Cerebellar cortex (tissue), 1 donor: Measurements from ENCODE around the gene TBC1D14.
"Not testable (repeated sequence)": the region's sequence is repeated elsewhere in the genome, so short reads cannot be mapped to it uniquely, and the experiment has no call there.

Experiments used
- DNase-seq: peaks from one replicate; pipeline ENCODE4 v3.0.0-alpha.2; 2015; ENCODE audit warnings: low spot score

The TBC1D14 gene

DNA sequence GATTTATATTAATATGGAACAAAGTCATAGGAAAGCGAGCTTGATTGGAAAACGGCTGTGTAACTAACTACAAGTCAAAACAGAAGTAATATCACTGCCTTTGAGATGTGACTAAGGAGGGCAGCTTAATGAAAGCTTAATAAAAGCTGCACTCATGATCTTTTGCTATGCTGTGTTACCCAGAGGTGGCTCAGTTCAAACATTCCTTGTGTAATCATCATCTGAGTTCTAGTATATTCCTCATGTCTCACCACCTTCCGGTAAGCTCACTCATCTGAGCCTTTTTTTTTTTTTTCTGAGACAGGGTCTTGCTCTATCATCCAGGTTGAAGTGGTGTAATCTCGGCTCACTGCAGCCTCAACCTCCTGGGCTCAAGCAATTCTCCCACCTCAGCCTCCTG, 153.2 kb downstream of the TBC1D14 start:
- no peak for DNase-seq

DNA sequence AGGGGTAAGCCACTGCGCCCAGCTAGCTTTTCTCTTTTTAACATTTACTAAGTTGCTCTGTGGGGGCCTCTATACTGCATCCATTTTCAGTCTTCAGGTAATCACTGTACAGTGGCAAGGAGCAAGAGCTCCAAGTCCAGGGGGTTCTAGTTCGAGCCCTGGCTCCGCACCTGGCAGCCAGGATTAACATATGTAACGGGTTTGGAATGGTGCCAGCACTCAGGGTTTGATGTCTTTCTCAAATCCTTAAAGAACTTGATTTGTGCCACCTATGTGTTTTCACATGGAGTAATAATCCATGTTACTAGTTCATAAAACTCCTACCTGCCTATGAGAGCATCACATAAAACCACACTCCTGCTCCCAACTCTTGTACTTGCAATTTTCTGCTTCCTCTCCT, 153.7 kb downstream of the TBC1D14 start:
- DNase-seq: no peak

DNA sequence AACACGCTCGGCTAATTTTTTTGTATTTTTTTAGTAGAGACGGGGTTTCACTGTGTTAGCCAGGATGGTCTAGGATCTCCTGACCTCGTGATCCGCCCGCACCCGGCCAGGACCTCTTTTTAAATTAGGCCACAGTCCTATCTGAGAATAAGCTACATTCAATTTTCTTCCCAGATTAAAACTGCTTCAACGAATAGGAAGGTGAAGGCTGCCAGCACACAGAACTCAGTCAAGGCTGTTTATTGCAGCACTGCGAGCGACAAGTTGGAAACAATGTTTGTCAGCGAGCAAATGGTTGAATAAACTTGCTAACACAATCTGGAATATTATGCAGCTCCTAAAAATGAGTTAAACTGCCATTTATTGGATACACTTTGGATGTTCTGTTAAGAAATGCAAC, 156.4 kb downstream of the TBC1D14 start:
- DNase-seq: no peak

DNA sequence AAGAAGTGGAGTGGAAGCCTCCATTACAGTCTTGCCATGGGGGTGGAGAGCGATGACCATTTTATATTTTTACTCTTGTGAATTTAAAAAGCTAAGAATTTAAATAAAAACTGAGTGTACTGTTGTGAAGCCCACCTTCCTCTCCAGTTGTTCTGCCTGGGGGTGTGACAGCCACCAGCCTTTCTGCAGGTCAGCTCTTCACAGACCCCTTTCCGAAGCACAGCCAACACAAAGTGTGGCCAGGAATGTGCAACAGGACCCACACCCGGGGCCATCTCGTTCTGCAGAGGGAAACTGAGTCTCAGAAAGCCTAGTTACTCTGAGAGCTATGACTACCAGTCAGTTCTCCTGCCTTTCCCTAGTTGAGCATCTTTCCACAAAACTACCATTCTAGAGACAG, 156.9 kb downstream of the TBC1D14 start:
- no peak for DNase-seq

DNA sequence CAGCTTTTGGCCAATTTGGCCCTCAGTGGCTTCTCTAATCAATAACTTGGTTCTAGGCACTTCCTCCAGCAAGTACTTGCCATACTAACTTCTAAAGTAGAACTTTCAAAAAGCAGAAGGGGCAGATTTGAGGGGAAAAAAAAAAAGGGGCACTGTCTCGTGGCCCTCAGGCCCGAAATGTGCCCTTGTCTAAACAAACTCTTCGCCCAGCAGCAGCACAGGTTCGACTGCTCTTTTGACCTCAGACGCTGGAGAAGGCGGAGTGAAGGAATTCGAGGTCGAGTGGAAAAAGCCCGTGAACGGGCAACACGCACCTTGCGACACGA, 157.5 kb downstream of the TBC1D14 start:
- DNase-seq: no peak

DNA sequence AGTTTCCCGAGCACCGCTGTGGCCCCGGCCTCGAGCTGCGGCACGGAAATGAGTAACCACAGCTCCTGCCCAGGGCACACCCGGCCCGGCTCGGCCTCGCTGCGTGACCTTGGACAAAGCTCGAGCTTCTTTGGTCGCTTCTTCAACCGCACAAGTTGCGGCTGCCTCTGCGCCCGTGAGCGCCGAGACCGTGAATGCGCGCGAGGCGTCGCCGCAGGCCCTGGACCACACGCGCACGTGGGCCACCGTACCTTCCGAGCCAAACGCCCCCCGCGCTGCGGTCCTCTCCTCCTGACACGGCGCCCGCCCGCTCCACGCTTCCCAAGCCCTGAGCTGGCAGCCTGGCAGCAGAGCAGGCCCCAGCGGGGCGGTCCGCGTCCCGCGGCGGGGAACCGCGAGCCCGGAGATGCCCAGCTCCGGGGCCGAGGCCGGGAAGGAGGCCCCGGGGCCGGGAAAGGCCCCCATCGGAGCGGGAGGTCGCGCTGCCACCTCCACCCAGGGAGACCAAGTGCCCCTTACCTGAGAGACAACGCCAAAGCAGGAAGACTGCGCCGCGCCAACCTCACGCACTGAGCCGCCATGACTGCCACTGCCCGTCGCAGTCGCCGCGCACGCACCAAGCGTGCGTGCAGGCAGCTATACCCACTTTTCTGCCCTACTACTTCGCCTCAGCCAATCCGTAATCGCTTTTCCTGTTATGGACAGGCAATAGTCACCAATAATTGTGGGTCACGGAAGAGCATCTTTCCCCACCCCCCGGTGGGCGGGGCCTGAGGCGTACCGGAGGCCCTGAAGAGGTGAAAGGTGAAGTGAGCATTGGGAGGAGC, 158.0 kb downstream of the TBC1D14 start, which contains the start of gene GRPEL1:
TSS of gene GRPEL1 (minus strand) at position 613 of the 827 bp plus-strand sequence. CDS start at position 581, 32 bp downstream.
- DNase-seq: peak; percentile 100

DNA sequence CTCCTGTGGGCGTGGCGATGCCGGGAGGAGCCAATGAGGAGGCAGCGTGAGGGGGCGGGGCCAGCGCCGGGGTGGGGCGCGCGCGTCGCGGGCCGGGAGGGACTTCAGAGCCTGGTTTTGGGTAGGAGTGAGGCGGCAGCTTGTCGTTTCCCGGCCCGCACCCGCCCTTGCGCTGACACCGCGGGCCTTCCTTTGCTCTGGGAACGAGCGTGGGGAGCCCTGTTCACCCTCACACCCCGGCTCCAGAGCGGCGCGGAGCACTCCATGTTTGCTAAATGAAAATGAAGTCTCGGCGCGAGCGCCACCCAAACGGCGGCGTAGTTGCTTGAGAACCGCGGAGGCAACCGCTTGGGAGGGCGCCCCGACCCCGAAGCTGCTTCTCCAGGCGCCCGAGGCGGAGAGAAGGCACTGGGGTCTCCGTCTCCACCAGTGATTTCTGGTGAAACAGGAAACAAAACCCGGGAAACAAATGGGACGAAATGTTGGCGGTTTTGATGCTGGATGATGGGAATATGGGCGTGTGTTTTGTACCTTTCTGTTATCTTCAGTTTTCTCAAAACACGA, 158.7 kb downstream of the TBC1D14 start:
- no peak for DNase-seq

DNA sequence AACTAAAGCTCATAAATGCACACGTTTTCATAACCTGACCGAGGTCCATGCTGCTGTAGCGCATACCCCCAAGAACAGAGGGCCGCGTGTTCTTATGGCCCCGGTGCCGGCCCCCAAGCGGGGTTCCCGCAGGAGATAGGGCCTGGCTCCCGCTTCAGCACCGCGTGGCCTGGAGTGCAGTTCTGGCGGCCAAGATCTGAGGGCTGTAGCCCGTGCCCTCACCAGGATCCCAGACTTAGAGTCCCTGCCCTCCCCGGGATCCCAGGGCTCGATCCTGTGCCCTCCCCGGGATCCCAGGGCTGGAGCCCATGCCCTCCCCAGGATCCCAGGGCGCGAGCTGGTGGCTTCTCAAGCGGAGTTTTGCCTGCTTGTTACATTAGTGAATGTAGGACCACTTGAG, 159.3 kb downstream of the TBC1D14 start:
- DNase-seq: no peak

DNA sequence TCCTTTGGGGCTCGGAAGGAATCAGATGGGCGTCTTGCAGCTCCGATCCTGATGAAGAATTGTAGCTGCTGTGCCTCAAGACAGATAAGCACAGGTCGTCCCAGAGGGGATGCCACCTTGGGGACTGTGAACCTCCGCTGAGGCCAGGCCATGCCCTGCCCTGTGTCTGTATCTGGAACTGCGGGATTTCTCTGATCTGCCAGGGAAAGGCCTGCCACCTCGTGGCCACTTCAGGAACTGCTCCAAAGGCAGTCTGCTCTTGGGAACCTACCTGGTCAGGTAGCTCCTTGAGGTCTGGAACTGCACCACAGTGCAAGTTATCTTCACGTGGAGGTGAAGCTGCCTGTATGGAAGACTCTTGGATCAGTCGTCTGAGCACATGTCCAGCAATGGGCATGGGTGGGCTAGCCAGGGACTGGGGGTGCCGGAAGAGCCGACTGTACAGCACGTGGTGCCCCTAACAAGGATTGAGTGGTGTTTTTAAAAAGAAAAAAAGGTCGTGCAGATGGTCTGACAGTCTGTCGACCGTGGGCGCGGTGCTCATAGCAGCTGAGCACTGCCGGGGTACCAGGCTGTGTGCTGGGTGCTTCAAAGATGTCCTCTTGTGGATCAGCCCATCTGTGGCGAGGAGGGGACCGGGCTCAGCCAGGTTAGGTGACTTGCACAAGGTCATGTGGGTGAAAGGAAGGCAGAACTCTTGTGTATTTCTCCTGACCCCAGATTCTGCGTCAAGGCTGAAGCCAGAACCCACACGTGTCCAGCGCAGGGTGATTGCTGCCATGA, 161.3 kb downstream of the TBC1D14 start:
- peak; percentile 87 for DNase-seq

DNA sequence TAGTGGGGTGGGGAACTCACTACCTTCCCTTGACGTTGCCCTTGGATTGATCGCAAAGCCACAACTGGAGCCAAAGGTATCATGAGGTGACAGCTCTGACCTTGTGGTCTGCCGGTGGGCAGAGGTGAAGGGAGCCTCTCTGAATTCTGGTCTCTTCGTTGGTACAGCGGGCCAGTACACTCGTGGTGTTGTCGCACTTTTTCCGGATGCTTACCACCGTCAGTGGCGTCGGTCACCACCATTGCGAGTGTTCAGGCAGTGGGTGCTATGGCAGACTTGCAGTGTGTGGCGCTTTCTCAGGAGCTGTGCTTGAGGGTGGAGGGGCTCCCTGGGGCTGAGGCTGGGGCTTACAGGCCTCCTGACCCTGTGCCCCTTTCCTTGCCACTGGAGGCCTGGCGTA, 163.4 kb downstream of the TBC1D14 start:
- no peak for DNase-seq

DNA sequence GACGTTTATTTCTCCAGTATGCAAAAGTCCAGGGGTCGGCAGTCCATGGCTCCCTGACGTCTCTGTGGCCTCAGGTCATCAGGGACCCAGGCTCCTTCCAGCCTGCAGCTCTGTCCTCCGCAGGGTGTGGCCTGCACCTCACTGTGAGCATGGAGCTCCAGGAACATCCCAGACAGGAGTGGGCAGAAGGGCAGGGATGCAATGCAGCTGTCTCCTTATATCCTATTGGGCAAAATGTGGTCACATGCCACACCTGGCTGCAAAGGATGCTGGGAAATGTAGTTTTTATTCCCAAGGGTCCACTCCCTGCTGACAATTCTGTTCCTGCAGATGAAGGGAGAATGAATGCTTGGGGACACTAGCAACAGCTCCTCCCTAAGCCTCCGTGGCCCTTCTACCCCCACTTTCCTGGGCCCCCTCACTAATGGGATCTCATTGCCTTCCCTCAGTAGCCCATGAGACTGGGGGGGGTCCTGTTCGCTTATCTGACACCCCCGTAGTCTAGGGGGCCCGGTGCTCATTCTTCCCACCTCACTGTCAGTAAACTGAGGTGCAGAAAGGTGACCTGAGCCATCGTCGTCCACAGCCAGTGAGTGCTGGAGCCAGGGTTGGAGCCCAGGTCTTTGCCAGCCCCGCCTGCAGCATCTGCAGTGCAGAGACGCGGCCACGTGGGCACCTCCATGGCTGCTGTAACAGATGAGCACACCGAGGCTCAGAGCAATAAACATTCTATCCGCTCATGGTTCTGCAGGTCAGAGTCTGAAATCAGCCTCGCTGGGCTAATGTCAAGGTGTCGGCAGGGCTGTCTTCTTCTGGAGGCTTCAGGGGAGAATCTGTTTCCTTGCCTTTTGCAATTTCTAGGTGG, 164.1 kb downstream of the TBC1D14 start:
- DNase-seq: peak; percentile 75

DNA sequence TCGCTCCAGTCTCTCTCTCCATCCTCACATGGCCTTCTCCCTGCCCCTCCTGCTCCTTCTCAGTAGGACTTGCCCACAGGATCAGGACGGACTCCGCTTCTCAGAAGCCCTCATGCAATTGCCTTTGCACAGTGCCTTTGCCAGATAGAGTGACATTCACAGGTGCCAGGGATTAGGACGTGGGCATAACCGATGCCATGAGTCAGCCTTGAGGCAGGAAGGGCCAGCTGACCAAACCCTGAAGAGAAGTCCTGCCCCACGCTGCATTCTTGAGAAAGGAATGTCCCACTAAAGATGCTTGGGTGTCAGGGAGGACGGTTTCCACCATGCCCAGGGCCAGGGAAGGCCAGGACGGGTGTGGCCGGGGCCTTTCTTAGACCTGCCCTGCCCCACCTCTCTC, 164.8 kb downstream of the TBC1D14 start:
- DNase-seq: no peak

DNA sequence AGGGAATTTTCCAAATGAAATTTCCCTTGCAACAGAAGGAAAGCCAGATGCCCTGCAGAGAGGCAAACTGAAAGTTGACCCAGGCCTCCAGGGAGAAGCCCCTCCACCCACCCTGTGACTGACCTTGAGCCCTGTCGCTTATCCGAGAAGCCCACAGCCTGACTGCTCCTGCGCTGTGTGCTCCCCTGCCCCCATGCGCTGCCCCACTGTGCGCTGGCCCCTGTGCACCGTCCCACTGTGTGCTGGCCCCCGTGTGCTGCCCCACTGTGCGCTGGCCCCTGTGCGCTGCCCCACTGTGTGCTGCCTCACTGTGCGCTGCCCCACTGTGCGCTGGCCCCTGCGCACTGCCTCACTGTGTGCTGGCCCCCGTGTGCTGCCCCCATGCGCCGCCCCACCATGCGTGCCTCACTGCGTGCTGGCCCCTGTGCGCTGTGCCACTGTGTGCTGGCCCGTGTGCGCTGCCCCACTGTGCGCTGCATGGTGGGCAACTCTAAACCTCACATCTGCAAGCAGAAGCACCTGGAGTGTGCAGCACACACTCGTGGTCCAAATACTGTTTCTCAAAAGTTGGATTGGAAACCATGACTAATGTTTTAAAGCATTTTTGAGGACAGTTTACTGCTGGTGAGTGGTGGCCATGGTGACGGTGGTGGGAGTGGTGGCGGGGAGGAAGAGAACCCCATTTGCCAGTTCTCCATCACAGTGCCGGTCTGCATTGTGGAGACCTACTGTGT, 166.5 kb downstream of the TBC1D14 start:
- peak; percentile 31 for DNase-seq

DNA sequence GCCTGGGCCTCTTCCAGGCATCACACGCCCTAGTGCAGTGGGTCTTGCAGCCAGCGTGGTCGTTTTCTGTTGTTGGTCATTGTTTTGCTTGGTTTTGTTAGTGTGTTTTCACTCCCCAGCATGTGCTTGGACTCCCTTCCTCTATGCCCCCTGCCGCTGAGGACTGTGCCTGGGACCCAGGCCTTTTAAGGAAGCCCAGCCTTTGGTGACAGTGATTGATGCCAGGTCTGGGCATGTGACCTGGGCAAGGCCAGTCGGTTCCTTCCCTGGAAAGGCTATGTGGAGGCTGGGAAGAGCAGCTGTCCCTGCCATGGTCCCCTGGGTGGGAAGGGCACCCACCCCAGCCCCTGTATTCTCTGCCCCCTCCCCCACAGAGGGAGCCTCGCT, 167.1 kb downstream of the TBC1D14 start:
- no peak for DNase-seq

DNA sequence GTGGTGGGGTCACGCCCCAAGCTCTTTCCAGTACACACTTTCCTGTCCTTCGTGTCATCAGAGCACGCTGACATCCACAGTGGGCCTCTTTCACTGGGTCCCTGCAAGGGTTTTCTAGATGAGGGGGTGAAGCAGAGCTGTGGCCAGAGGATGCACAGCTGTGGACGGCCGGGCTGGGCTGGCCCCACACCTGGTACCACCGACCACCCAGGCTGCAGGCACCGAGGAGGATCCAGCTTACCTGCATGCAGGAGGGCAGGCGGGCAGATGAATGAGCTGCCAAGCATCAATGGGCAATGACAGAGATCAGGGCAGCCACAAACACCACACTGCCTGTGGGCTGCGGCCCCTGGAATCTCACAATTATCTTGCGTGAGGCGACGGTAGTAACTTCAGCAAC, 167.7 kb downstream of the TBC1D14 start:
- DNase-seq: no peak

DNA sequence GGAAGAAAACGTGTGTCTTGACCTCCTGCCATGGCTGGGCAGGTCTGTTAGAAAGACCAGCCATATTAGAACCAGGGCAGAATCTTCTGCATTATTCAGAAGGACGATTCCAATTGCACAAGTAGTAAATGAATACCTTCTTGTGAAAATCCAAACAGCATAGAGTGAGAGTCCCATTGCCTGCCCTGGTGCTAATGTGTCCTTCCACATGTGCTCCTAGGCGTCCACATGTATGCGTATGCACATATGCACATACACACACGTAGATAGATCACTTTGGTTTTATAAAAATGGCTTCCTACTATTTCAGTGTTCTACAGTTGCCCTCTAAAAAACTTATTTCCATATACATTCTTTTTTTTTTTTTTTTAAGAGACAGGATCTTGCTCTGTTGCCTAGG, 168.4 kb downstream of the TBC1D14 start:
- no peak for DNase-seq

DNA sequence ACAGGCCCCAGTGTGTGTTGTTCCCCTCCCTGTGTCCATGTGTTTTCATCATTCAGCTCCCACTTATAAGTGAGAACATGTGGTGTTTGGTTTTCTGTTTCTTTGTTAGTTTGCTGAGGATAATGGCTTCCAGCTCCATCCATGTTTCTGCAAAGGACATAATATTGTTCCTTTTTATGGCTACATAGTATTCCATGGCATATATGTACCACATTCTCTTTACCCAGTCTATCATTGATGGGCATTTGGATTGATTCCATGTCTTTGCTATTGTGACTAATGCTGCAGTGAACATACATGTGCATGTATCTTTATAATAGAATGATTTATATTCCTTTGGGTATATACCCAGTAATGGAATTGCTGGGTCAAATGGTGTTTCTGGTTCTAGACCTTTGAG, 169.9 kb downstream of the TBC1D14 start:
- DNase-seq: not testable (repeated sequence)

DNA sequence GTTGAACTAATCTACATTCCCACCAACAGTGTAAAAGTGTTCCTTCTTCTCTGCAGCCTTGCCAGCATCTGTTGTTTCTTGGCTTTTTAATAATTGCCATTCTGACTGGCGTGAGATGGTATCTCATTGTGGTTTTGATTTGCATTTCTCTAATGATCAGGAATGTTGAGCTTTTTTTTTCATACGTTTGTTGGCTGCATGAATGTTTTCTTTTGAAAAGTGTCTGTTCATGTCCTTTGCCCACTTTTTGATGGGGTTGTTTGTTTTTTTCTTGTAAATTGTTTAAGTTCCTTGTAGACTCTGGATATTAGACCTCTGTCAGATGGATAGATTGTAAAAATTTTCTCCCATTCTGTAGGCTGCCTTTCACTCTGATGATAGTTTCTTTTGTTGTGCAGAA, 170.3 kb downstream of the TBC1D14 start:
- not testable (repeated sequence) for DNase-seq
